GM23248 (cell line): ENCODE data around the gene MLLT6. TPM values are rescaled to one million over a fixed set of nuclear protein-coding genes. Genes with fewer than 3 reads are reported as not detected.
A peak's percentile ranks its signal among the peaks of the same experiment; 100 is the strongest.

Source experiments
- DNase-seq: peaks from one replicate; pipeline ENCODE4 v3.0.0-alpha.2; 2015
- H2AFZ ChIP-seq: fragments of 200-600 bp; sonication (generic); 2 replicates; pipeline ENCODE4 v1.6.1; 2016; ENCODE audit warnings: antibody characterized with exemption
- H3F3A ChIP-seq: fragments of 200-600 bp; sonication (generic); 2 replicates; pipeline ENCODE4 v1.6.1; 2016; ENCODE audit warnings: mild to moderate bottlenecking, antibody characterized with exemption, mixed run types; ENCODE audit not compliant: insufficient read depth
- H3K27ac ChIP-seq: fragments of 200-600 bp; sonication (generic); 2 replicates; pipeline ENCODE4 v1.5.1; 2016; ENCODE audit warnings: mild to moderate bottlenecking
- H3K27me3 ChIP-seq: fragments of 200-600 bp; sonication (generic); replicated peaks from 2 replicates; pipeline ENCODE4 v1.6.1; 2016; ENCODE audit warnings: mild to moderate bottlenecking; ENCODE audit not compliant: insufficient read depth
- H3K36me3 ChIP-seq: fragments of 200-600 bp; sonication (generic); 2 replicates; pipeline ENCODE4 v1.6.1; 2016; ENCODE audit warnings: low read depth, mild to moderate bottlenecking
- H3K4me1 ChIP-seq: fragments of 200-600 bp; sonication (generic); 2 replicates; pipeline ENCODE4 v1.6.1; 2016; ENCODE audit warnings: mild to moderate bottlenecking; ENCODE audit not compliant: insufficient read depth
- H3K4me2 ChIP-seq: fragments of 200-600 bp; sonication (generic); one replicate; pipeline ENCODE4 v1.6.1; 2016; ENCODE audit warnings: mild to moderate bottlenecking; ENCODE audit not compliant: unreplicated experiment
- H3K4me3 ChIP-seq: fragments of 200-600 bp; sonication (generic); 2 replicates; pipeline ENCODE4 v1.5.1; 2016; ENCODE audit warnings: mild to moderate bottlenecking
- H3K79me2 ChIP-seq: fragments of 200-600 bp; sonication (generic); 2 replicates; pipeline ENCODE4 v1.6.1; 2016; ENCODE audit warnings: mild to moderate bottlenecking; ENCODE audit not compliant: insufficient read depth
- H3K9ac ChIP-seq: fragments of 200-600 bp; sonication (generic); 2 replicates; pipeline ENCODE4 v1.6.1; 2016; ENCODE audit warnings: mild to moderate bottlenecking
- H3K9me2 ChIP-seq: fragments of 200-600 bp; sonication (generic); 2 replicates; pipeline ENCODE4 v1.6.1; 2016; ENCODE audit warnings: mixed run types, mild to moderate bottlenecking, moderate library complexity; ENCODE audit not compliant: insufficient read depth
- H3K9me3 ChIP-seq: fragments of 200-600 bp; sonication (generic); one replicate; pipeline ENCODE4 v1.6.1; 2017; ENCODE audit warnings: low read depth
- H4K20me1 ChIP-seq: fragments of 200-600 bp; sonication (generic); 2 replicates; pipeline ENCODE4 v1.6.0; 2016; ENCODE audit not compliant: insufficient read depth
- EZH2 ChIP-seq: fragments of 200-600 bp; sonication (generic); IDR thresholded peaks from 2 replicates; pipeline ENCODE4 v1.6.1; 2018; ENCODE audit warnings: antibody characterized with exemption, mild to moderate bottlenecking; ENCODE audit not compliant: insufficient read depth, poor library complexity, severe bottlenecking
- EZH2phosphoT487 ChIP-seq: fragments of 200-600 bp; sonication (generic); IDR thresholded peaks from 2 replicates; pipeline ENCODE4 v1.6.1; 2018; ENCODE audit warnings: antibody characterized with exemption, moderate library complexity, mild to moderate bottlenecking, low read depth; ENCODE audit not compliant: insufficient read depth
- WGBS, 2 experiments: methylation state at CpG; one replicate each; pipeline ENCODE4 v1.1.6; 2015 to 2017; ENCODE audit warnings: low lambda C conversion rate in 2 of 2, low coverage in 1 of 2; ENCODE audit errors: missing lambda C conversion rate in 2 of 2; 5-methylcytosine and 5-hydroxymethylcytosine counted together
- in situ Hi-C: fragments of 300-500 bp; cut with MboI; formaldehyde crosslinking; loops from 2 replicates; pipeline ENCODE4 v1.15.0; 2020
- polyA plus RNA-seq: library from polyadenylated mRNA; unstranded; fragments of >200 nt; fragmentation: Nextera tagmentation; extraction: Ambion mirVana; gene quantifications from 2 replicates; pipeline ENCODE4 v1.2.1, GENCODE V29; 2016
- total RNA-seq: library from RNA; depleted of rRNA; stranded (reverse); fragments of >200 nt; shearing (Covaris generic); gene quantifications from 2 replicates; pipeline ENCODE4 v1.2.3, GENCODE V29; 2014

MLLT6 gene
- total and polyA plus RNA-seq, 2 experiments from 2014 or later: 3.1 to 18.9 TPM

GRCh38 chr17:38746849-38747462 lies 41.9 kb downstream of the MLLT6 start:
- Histone ChIP-seq H3K4me1 (peaks cover 23% of the 10 kb centered on the region), H3K27ac (no peak overlapping the region), H3K4me3 (peak overlapping the region; percentile 88), H3K9me3 (no peaks in the 10 kb centered on the region), H3K9ac (peak overlapping the region; percentile 81), H3K79me2 (peaks cover 61% of the 10 kb centered on the region), H4K20me1 (no peaks in the 10 kb centered on the region), H3K27me3 (no peaks in the 10 kb centered on the region), H3K9me2 (no peaks in the 10 kb centered on the region), H3K36me3 (no peaks in the 10 kb centered on the region), H3K4me2 (peak overlapping the region; percentile 85), H3F3A (peaks cover 8% of the 10 kb centered on the region; the same call in 1 of the 2 replicates), H2AFZ (0 out of 2 replicates have a peak overlapping the region, but pooled peaks have one; percentile 84)
- no peak for TF ChIP-seq EZH2
- TF ChIP-seq EZH2phosphoT487: no peak
- 0 to 3% methylated on average over 12 to 21 of the region's 21 CpGs for WGBS, 2 experiments
- DNase-seq: peak; percentile 41
- in situ Hi-C loops: no loop called here

DNA sequence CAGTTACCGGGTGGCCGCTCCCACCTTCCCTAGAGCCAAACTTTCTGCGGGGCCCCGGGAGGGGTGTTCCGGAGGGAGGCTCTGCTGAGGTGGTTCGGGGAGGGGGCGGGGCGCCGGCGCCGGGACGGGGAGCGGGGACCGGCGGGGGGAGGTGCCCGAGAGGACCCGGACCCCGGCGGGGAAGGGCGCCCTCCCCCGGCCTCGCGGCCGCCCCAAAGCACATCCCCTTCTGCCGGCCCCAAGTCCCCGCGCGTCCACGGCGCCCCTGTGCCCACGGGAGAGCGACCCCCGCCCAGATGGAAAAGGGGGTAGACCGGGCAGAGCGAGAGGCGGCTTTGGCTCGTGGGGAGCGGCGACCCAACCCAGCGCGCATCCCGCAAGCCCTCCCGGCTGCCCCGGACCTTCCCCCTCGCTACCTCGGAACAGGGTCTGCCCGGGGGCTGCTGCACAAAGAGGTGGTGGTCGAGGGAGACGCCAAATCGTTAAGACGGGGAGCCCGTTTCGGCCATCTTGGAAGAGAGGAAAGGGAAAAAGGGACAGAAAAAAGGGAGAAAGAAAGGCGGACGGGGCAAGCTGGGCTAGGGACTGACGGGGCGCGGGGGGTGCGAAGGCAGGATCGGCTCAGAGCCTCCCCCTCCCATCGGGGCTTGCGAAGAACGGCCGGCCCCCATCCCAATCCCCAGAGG lies 42.5 kb downstream of the MLLT6 start:
- Histone ChIP-seq H3K9me2 (no peaks in the 10 kb centered on the region), H3K9me3 (no peaks in the 10 kb centered on the region), H3K4me1 (peaks cover 17% of the 10 kb centered on the region), H3K79me2 (peaks cover 55% of the 10 kb centered on the region), H3K27me3 (no peaks in the 10 kb centered on the region), H4K20me1 (no peaks in the 10 kb centered on the region), H3K27ac (no peak overlapping the region; the same call in 1 of the 2 replicates), H3F3A (peaks cover 7% of the 10 kb centered on the region; the same call in 1 of the 2 replicates), H2AFZ (peak overlapping the region; percentile 84), H3K9ac (peak overlapping the region; percentile 81), H3K4me3 (peak overlapping the region; percentile 88), H3K36me3 (no peaks in the 10 kb centered on the region), H3K4me2 (peak overlapping the region; percentile 85)
- in situ Hi-C loops: no loop called here
- WGBS, 2 experiments: 1 to 2% methylated on average over 23 to 57 of the region's 64 CpGs
- DNase-seq: peak; percentile 57
- TF ChIP-seq EZH2 (no peak), EZH2phosphoT487 (no peak)

GRCh38 chr17:38748149-38748891 lies 43.2 kb downstream of the MLLT6 start, which contains the start of gene PCGF2:
Gene PCGF2, minus strand, starts transcription at chr17:38748336. Its CDS starts 7,934 bp downstream, at chr17:38740402.
- no peak for TF ChIP-seq EZH2phosphoT487
- no peak for TF ChIP-seq EZH2
- in situ Hi-C loops: no loop called here
- Histone ChIP-seq H3K9me2 (no peaks in the 10 kb centered on the region), H3K4me1 (peaks cover 12% of the 10 kb centered on the region), H2AFZ (peak within 1 kb of the TSS; percentile 84), H3K9ac (peak within 1 kb of the TSS; percentile 81), H4K20me1 (no peaks in the 10 kb centered on the region), H3K27ac (peak within 1 kb of the TSS; percentile 50), H3K4me2 (peak within 1 kb of the TSS; percentile 96), H3K27me3 (no peaks in the 10 kb centered on the region), H3K9me3 (no peaks in the 10 kb centered on the region), H3F3A (peaks cover 4% of the 10 kb centered on the region; the same call in 1 of the 2 replicates), H3K36me3 (no peaks in the 10 kb centered on the region), H3K79me2 (peaks cover 55% of the 10 kb centered on the region), H3K4me3 (peak within 1 kb of the TSS; percentile 88)
- DNase-seq: peak; percentile 92
- 0 to 2% methylated on average over 14 to 44 of the region's 47 CpGs for WGBS, 2 experiments

GRCh38 chr17:38748892-38749222 lies 43.8 kb downstream of the MLLT6 start:
- H3K9me2 ChIP-seq: no peaks in the 10 kb centered on the region
- peaks cover 4% of the 10 kb centered on the region; the same call in 1 of the 2 replicates for H3F3A ChIP-seq
- H3K9me3 ChIP-seq: no peaks in the 10 kb centered on the region
- TF ChIP-seq EZH2: no peak
- no peak for TF ChIP-seq EZH2phosphoT487
- H3K4me3 ChIP-seq: peak overlapping the region; percentile 76
- H3K4me2 ChIP-seq: peak overlapping the region; percentile 96
- DNase-seq: no peak
- H3K36me3 ChIP-seq: no peaks in the 10 kb centered on the region
- in situ Hi-C loops: no loop called here
- no peaks in the 10 kb centered on the region for H4K20me1 ChIP-seq
- H3K9ac ChIP-seq: peak overlapping the region; percentile 75
- peaks cover 55% of the 10 kb centered on the region for H3K79me2 ChIP-seq
- no peaks in the 10 kb centered on the region for H3K27me3 ChIP-seq
- WGBS, 2 experiments: 1 to 5% methylated on average over 8 to 27 of the region's 32 CpGs
- peaks cover 17% of the 10 kb centered on the region for H3K4me1 ChIP-seq
- peak overlapping the region; percentile 50 for H3K27ac ChIP-seq
- H2AFZ ChIP-seq: peak overlapping the region; percentile 78
